Subcutaneous adipose tissue (tissue), 4 donors: Measurements from ENCODE around the gene CBX6. TPM values are rescaled to one million over a fixed set of nuclear protein-coding genes. Genes with fewer than 3 reads are reported as not detected.

Experiments used
- CTCF ChIP-seq: fragments of 450-650 bp; IDR thresholded peaks from one replicate; pipeline ENCODE4 v1.5.1; 2016; ENCODE audit warnings: low read depth, mild to moderate bottlenecking, control low read depth, antibody characterized with exemption, moderate library complexity
- total RNA-seq, 4 donors: library from RNA; depleted of rRNA; stranded (reverse); fragments of >200 nt; gene quantifications; one replicate each; pipeline ENCODE4 v1.1.0, GENCODE V29; 2016

The CBX6 gene
- total RNA-seq, 4 donors from 2014 or later: 9.3 to 28.8 (median 15.9) TPM

GRCh38 chr22:38831166-38831945 is 40.7 kb downstream of the CBX6 start:
- TF ChIP-seq CTCF: no peak

DNA sequence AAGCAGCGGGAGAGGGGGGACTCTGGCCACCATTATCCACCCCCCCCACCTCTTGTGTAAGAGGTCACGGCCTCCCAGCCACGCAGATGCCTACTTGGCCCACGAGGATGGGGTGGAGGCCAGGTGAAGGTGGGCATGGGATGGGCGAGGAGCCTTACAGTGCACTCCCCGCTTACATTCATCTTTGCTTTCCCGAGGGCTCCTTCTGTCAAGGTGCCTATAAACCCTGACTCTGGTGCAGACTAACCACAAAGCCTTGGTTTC is 41.2 kb downstream of the CBX6 start:
- TF ChIP-seq CTCF: no peak

DNA sequence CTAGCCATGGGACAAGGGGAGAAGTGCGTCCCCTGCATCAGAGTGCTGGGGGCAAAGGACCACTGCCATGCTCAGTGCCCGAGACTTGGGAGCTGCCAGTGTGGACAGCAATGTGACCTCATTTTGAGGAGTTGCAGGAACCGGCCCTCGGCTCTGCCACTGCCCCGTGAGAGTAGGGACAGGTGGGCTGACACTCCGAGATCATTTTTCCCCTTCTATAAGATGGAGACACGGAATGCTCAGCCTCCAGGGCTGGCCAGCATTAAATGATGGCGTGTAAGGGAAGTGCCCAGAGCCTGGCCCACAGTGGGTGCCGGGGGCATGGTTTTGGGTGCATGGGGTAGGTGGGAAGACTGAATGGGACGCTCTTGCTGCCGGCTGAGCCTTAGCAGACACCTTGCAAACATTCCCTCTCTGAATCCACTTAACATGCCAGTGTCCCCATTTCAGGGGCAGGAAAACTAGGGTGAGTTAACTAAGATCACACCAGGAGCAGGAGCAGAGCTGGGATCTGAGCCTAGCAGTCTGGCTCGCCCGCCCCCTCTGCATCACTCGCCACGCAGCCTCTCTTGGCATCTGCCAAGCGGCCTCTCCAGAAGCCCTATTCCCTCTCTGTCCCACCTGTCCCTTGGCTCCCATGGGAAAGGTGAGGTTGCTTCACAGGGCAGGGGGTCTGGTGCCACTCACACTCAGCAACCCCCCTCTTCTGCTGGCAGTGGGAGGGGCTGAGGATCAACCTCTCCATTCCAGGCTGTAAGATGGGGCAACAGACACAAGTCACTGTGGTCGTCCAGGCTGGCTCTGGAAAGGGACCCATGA is 41.8 kb downstream of the CBX6 start:
- TF ChIP-seq CTCF: no peak

DNA sequence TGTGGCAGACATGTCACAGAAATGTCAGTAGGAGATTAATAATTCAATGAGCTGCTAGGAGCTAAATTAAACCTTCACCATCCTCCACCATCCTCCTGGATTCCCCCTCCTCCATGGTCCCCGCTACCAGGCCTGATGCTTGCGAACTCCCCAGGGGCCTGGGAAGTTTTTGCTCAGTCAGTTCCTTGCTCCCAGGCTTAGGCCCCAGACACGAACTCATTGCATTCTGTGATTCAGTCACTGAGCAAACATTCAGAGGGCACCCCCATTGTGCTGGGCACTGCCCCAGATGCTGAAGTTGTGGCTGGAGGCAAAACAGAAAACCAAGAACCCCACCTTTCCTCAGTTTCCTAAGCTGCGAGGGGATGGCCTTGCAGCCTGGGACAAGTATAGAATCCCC is 42.5 kb downstream of the CBX6 start:
- TF ChIP-seq CTCF: no peak

DNA sequence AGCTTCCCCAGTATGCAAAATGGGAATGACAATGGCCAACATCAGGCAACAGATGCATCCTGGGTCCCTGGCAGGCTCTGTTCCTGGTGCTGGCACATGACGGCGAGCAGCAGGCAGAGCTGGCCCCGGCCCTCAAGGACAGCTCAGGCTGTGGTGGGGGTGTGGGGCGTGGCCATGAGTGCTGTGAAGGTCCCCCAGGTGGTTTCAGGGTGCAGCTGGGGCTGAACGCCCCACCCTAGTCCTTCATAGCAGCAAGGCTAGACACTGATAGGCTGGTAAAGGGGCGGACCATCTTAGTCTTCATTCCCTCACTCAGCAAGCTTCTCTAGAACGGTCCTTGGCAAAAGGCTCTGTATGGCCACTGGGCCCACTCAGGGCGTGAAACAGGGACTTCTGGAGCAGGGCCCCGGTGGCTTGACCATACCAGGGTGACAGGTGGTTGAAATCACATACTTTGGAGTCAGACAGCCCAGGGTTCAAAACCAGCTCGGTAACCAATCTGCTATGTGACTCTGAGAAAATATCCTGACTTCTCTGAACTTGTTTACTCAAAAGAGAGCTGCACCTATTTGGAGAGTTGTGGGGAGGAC is 43.3 kb downstream of the CBX6 start:
- no peak for TF ChIP-seq CTCF

DNA sequence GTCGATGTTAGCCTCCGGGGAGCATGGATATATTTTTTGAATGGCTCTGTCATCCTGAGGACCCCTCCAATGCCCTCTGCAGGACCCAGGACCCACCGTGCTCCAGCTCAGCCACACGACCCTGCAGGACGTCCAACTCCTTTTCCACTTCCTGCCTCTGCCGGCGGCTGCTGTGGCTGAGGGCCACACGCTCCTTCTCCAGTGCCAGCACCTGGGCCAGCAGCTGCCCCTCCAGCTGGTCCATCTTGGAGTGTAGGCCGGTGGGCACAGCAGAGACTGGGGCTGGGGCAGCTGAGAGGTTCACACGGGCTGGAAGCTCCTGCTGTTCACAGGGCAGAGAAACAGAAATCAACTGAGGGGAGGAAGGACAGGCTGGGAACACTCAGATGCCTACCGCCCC is 43.8 kb downstream of the CBX6 start:
- no peak for TF ChIP-seq CTCF

DNA sequence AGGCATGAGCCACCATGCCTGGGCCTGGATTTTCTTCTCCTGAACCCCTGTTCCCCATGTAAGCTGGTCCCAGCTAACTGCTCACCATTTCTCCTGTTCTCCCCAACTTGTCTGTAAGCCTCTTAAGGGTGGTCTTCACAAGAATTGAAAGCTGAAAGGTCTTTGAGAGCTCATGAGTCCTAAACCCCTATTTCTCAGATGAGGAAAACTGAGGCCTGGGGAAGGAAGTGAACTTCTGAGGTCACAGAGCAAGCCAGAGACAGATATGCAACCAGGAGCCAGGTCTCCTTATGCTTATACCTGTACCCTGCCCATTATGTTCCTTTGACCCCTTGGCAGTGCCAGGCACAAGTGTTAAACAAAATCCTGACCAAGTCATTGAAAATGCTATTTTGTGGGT is 44.5 kb downstream of the CBX6 start:
- TF ChIP-seq CTCF: no peak
